ENCODE measurements around the gene GARIN1A. TPM values are rescaled to one million over a fixed set of nuclear protein-coding genes. Genes with fewer than 3 reads are reported as not detected.
A peak's percentile ranks its signal among the peaks of the same experiment; 100 is the strongest.

Gene GARIN1A
- 0.33 and 1.2 TPM in 2 replicates for total RNA-seq

GRCh38 chr7:128671992-128672391, at the start of gene GARIN1A:
TSS of gene GARIN1A (plus strand) at chr7:128672292. CDS start at chr7:128672398, 106 bp downstream.

Small RNA genes lying within 50 kb of the gene (small RNA-seq; reads per million reads assigned to genes)
- gene RNA5SP242 (1.5 reads per million, percentile 72 among the genes with 10 or more reads in this experiment), gene RNA5SP243 (0.27 reads per million, percentile 4 among the genes with 10 or more reads in this experiment), gene RNU6-177P (not detected)

Other genes with a start within 250 kb of the GARIN1A start
- 13.0 and 14.0 TPM in 2 replicates for gene HILPDA, start 216.4 kb upstream of the GARIN1A start, total RNA-seq
- 29.0 and 35.6 TPM in 2 replicates for gene METTL2B, start 195.5 kb upstream of the GARIN1A start, total RNA-seq
- gene CALU, start 67.1 kb downstream of the GARIN1A start, total RNA-seq = 363 and 388 TPM in 2 replicates
- not detected in 2 replicates for gene OPN1SW, start 103.5 kb downstream of the GARIN1A start, total RNA-seq
- 0.98 and 2.3 TPM in 2 replicates for gene CCDC136, start 119.7 kb downstream of the GARIN1A start, total RNA-seq
- gene FLNC, start 158.1 kb downstream of the GARIN1A start, total RNA-seq = 182 and 242 TPM in 2 replicates
- 87.7 and 122 TPM in 2 replicates for gene ATP6V1F, start 190.6 kb downstream of the GARIN1A start, total RNA-seq
- gene KCP, start 238.4 kb downstream of the GARIN1A start, total RNA-seq = not detected in 2 replicates

All from vein endothelial cell (primary cell).